OCI-LY1 (cell line): ENCODE measurements around the gene CAPG.

Experiments
- EZH2 ChIP-seq: fragments of 200-600 bp; sonication (generic), shearing (Covaris generic); IDR thresholded peaks from 2 replicates; pipeline ENCODE4 v1.8.0; 2017; ENCODE audit warnings: borderline replicate concordance, mixed run types, mild to moderate bottlenecking, antibody characterized with exemption, low read length, moderate library complexity, mixed read lengths
- TF ChIP-seq, protein P1 (sequence below): fragments of 200-600 bp; sonication (generic), shearing (Covaris generic); IDR thresholded peaks from 2 replicates; pipeline ENCODE4 v1.5.1; 2017; ENCODE audit warnings: mild to moderate bottlenecking, antibody characterized with exemption, low read length, moderate library complexity, mixed read lengths

DNA sequence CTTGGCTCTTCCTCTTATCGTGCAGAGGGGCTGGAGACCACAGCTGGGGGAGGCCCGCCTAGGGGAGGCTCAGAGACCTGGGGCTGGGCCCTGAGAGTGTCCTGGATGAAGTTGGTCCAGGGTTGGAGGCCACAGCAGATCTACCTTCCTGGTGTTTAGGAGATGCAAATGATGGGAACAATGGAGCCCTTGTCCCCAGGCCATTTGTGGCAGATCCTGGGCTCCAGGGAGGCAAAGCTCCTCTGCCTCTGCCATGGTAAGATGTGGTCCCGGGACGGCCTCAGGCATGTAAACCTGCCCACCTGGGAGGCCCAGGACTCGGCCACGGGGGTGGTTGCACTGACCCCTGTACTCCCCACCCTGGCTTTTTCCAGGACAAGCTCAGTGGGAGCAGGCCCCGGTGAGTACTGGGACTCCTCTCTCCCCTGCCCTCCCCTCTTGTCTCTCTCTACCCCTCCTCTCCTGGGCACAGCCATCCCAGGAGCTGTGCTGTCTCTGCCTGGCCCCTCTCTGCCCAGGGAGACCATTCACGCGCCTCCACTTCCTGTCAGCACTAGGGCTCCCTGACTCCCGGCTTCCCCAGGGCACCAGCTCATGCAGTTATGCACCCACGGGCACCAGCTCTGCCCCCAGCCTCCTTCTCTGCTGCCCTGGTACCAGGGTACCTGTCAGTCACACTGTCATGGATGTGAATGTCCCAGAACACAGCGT, 19.2 kb upstream of the CAPG start:
- TF ChIP-seq, protein P1, sequence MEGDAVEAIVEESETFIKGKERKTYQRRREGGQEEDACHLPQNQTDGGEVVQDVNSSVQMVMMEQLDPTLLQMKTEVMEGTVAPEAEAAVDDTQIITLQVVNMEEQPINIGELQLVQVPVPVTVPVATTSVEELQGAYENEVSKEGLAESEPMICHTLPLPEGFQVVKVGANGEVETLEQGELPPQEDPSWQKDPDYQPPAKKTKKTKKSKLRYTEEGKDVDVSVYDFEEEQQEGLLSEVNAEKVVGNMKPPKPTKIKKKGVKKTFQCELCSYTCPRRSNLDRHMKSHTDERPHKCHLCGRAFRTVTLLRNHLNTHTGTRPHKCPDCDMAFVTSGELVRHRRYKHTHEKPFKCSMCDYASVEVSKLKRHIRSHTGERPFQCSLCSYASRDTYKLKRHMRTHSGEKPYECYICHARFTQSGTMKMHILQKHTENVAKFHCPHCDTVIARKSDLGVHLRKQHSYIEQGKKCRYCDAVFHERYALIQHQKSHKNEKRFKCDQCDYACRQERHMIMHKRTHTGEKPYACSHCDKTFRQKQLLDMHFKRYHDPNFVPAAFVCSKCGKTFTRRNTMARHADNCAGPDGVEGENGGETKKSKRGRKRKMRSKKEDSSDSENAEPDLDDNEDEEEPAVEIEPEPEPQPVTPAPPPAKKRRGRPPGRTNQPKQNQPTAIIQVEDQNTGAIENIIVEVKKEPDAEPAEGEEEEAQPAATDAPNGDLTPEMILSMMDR: no peak
- TF ChIP-seq EZH2: no peak
